ENCODE data around the gene DLG2.

DNA sequence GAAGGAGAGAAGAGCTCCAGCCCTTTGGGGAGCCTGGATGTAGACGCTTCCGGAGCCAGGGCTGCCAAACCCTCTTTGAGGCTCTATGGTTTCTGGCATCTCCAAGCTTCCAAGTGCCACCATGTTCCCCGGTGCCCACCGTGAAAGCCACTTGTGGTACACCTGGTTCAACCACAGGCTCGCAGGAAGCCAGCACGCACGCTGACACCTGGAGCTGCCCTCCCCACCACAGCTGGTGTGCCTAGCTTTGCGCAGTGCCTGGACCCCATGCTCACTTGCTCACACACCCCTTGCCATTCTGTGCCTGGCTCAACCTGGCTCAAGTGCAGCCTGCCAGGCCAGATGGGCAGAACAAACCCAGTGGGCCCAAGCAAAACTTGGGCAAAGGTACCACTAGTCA lies 831.4 kb downstream of the DLG2 start:
- TF ChIP-seq, protein P1, sequence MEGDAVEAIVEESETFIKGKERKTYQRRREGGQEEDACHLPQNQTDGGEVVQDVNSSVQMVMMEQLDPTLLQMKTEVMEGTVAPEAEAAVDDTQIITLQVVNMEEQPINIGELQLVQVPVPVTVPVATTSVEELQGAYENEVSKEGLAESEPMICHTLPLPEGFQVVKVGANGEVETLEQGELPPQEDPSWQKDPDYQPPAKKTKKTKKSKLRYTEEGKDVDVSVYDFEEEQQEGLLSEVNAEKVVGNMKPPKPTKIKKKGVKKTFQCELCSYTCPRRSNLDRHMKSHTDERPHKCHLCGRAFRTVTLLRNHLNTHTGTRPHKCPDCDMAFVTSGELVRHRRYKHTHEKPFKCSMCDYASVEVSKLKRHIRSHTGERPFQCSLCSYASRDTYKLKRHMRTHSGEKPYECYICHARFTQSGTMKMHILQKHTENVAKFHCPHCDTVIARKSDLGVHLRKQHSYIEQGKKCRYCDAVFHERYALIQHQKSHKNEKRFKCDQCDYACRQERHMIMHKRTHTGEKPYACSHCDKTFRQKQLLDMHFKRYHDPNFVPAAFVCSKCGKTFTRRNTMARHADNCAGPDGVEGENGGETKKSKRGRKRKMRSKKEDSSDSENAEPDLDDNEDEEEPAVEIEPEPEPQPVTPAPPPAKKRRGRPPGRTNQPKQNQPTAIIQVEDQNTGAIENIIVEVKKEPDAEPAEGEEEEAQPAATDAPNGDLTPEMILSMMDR (conservative IDR thresholded peaks at IDR 0.05; ENCODE audit: low read length): no peak
- TF ChIP-seq EZH2phosphoT487 (IDR thresholded peaks at IDR 0.05; ENCODE audit: borderline replicate concordance, low read depth, low read length): no peak
